HG02763 (cell line): ENCODE results near the gene STRN4.

Source experiments
- ATAC-seq: cut with Tn5 transposase; IDR thresholded peaks from one replicate; pipeline ENCODE4 v1.9.1; 2021; ENCODE audit warnings: mild to moderate bottlenecking, moderate library complexity; ENCODE audit not compliant: unreplicated experiment

STRN4 gene

GRCh38 chr19:46744005-46744691 lies 2.1 kb downstream of the STRN4 start:
- ATAC-seq, result no peak

- no peak for ATAC-seq
These were observed 3.2 kb downstream of the STRN4 start for GRCh38 chr19:46742926-46743480.

GRCh38 chr19:46741447-46741846 lies 4.8 kb downstream of the STRN4 start:
- no peak for ATAC-seq

- ATAC-seq, result no peak
These were observed 6.9 kb downstream of the STRN4 start for GRCh38 chr19:46739290-46739771.

GRCh38 chr19:46737761-46738171 lies 8.5 kb downstream of the STRN4 start:
- ATAC-seq, result no peak

- no peak for ATAC-seq
These were observed 9.0 kb downstream of the STRN4 start for GRCh38 chr19:46737298-46737654.

GRCh38 chr19:46736531-46737297 lies 9.5 kb downstream of the STRN4 start:
- no peak for ATAC-seq

- ATAC-seq, result no peak
These were observed 12.5 kb downstream of the STRN4 start for GRCh38 chr19:46733690-46734292.

GRCh38 chr19:46732966-46733689 lies 13.1 kb downstream of the STRN4 start:
- no peak for ATAC-seq

GRCh38 chr19:46732172-46732938 lies 13.9 kb downstream of the STRN4 start:
- no peak for ATAC-seq

- no peak for ATAC-seq
These were observed 14.7 kb downstream of the STRN4 start for GRCh38 chr19:46731584-46731983.

GRCh38 chr19:46731007-46731501 lies 15.2 kb downstream of the STRN4 start:
- ATAC-seq, result no peak

GRCh38 chr19:46730595-46730994 lies 15.7 kb downstream of the STRN4 start:
- ATAC-seq, result no peak

- ATAC-seq, result no peak
These were observed 16.1 kb downstream of the STRN4 start for GRCh38 chr19:46730187-46730586.

GRCh38 chr19:46729696-46730095 lies 16.6 kb downstream of the STRN4 start:
- no peak for ATAC-seq

GRCh38 chr19:46728693-46729339 lies 17.4 kb downstream of the STRN4 start:
- ATAC-seq, result no peak

- no peak for ATAC-seq
These were observed 18.0 kb downstream of the STRN4 start for GRCh38 chr19:46728208-46728607.

- ATAC-seq, result no peak
These were observed 18.5 kb downstream of the STRN4 start for GRCh38 chr19:46727757-46728156.

- ATAC-seq, result no peak
These were observed 19.2 kb downstream of the STRN4 start for GRCh38 chr19:46726971-46727501.
